Right lung (tissue), 5 donors: ENCODE measurements around the gene MOB3B. TPM values are rescaled to one million over a fixed set of nuclear protein-coding genes. Genes with fewer than 3 reads are reported as not detected.
"Not testable (repeated sequence)": the region's sequence is repeated elsewhere in the genome, so short reads cannot be mapped to it uniquely, and the experiment has no call there.

Experiments used
- DNase-seq, 2 donors: peaks; one replicate each; pipeline ENCODE4 v3.0.0-alpha.2; 2013
- polyA plus RNA-seq, 5 donors: library from polyadenylated mRNA; unstranded; fragments of 120-200 nt; gene quantifications; one replicate each; pipeline versions ENCODE4 v1.2.1 to v1.2.3, GENCODE V29; 2013; ENCODE audit warnings: inconsistent platforms in 1 of 5, low replicate concordance in 1 of 5; ENCODE audit not compliant: insufficient read length in 5 of 5, insufficient read depth in 1 of 5

MOB3B gene
- polyA plus RNA-seq, 5 donors: 13.2 to 19.1 (median 15.8) TPM

DNA sequence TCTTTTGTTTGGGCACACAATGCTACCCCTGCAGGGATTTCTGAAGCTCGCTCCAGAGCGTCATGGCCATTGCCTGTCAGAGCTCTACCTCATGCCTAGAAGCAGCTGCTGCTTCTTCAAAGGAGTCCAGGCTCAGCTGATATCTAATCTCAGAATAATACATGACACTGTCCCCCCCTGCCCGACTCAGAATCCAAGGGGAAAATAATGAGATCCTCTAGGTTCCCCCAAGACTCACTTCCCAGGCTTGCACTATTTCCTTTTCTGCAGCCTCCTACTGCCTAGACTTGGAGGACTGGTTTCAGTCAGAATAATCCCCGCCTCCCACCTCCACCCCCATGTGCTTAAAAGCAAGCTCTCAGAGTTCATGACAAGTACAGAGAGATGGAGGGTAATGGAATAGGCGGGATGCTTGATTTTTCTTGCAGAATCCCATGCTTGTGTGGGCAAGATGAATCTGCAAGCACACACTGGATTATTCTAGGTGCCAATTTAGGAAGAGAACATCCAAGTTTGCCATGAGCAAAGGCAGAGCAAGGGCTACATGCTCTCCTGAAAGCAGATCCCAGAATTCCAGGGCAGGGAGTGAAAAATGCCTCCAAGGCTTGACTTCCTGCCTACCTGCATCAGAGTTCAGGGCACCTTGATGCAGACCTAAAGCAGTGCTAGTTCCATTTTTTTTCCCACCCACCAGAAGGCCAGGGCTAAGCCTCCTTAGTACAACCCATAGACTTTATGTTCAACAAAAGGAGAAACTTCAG, 102.9 kb downstream of the MOB3B start:
- DNase-seq: no peak

DNA sequence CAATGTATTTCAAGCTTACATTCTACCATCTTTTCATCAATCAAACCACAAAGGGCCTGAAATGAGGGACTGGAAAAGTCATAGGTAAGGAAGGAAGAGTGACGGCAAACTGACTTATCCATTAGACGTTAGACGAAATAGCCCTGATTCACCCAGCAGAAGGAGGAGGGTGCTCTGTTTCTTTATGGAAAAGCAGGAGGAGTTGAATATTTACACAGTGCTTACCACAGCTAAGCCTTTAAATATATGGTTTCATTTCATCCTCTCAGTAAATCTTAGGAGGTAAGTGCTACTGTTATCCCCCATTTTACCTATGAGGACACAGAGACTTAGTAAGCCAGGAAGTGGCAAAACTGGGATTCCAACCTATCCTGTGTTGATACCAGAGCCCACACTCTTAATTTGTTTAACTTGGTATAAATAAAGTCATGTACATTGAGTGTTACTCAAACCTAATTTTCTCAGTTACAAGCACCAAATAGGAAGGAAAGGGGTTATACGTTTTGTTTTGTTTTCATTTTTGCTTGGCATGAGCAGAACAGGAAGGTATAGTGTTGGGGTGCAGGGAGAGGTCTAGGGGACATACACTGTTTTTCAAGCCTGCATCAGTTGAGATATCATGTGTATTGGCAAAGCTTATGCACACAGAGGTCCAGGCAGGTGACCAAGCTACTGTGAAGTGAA, 103.6 kb downstream of the MOB3B start:
- no peak for DNase-seq

DNA sequence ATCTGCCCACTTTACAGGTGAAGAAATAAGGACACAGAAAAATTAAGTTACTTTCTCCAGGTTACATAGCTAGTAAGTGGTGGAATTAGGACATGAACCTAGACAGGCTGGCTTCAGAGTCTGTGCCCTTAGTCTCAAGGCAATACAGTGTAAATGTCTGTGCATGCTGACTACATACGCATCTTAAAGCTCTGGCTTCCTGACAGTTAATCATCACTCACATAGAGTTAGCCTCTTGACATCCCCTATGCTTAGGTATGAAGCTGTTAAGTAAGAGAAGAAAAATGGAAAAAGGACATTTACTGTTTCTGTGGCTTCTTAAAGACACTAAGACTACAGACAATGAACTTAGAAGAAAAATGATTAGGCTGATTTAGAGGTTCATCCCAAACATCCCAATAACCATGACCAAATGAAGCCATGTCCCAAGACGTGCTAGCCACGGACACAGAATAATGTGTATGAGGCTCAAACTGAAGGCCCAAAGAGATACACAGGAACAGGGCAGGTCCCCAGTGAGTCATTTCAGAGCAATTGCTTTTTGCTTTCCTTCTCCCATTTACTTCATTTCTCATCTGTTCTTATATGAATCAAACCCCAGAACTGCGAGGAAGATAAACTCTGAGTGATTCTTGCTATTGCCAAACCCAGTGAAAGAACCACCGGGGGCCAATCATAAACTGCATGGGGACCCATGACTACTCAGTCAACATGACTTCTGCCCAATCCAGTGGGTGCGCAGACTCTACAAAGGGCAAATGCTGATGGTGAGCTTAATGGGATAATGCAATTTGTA, 105.5 kb downstream of the MOB3B start:
- DNase-seq: no peak

GRCh38 chr9:27422279-27422834, 107.3 kb downstream of the MOB3B start:
- no peak for DNase-seq

- DNase-seq: no peak
Observed at GRCh38 chr9:27421577-27421976, 108.0 kb downstream of the MOB3B start.

DNA sequence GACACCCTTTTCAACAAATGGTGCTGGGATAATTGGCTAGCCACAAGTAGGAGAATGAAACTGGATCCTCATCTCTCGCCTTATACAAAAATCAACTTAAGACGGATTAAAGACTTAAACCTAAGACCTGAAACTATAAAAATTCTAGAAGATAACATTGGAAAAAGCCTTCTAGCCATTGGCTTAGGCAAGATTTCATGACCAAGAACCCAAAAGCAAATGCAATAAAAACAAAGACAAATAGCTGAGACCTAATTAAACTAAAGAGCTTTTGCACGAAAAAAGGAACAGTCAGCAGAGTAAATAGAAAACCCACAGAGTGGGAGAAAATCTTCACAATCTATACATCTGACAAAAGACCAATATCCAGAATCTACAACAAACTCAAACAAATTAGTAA, 110.1 kb downstream of the MOB3B start:
- DNase-seq: not testable (repeated sequence)

DNA sequence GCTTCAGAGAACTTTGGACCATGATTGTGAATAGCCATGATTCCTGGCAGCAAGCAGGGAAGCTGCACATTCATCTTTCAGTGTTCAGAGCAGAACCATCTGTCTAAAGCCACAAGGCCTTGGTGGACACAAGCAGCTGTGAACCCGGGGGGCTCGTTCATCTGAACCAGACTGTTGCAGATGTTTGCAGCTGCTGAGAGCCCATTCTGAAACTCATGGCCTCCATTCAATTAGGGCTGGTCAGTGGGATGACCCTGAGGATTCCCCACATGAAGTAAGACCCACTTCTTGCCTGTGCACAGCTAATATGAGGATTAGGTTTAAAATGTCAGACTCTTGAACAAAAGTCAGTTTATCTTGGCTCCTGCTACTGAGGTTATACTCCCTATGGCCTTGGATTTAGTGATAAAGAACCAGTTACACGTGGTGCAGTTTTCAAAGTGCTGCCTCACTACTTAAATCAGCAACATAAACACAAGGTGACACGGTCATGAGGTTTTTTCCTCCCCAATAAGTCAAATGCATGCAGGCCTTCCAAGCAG, 115.3 kb downstream of the MOB3B start:
- peak; percentile 87 to 90 for DNase-seq

DNA sequence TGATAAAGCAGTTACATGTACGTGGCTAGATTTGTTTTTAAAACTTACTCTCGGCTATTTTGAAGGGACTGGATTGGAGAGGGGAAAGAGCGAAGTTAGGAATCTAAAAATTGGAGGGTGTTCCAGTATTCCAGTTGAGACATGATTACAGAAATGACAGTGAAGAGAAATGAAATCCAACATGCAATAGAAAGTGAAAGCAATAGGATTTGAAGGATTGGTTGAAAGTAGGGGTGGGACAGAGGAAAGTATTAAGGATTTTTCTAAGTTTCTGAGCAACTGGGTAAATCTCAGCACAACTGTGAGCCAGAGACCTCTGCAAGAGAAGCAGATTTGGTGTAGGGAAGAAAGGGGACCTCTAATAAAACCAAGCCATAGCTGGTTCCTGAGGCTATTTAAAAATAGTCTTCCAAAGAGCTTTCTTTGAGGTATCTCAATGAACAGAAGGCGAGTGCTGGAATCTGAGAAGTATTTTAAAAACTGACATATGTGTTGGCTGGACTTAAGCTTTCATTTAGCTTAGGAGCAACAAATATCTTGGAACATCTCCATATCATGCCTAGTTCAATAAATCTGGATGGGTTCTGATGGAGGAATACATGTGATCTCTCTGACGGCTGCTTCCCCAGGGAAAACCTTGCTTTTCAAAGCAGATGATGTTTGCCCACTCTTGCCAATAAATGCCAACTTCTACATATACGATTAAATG, 115.9 kb downstream of the MOB3B start:
- no peak for DNase-seq

- no peak for DNase-seq
Observed at GRCh38 chr9:27412963-27413362, 116.7 kb downstream of the MOB3B start.

- no peak for DNase-seq
Observed at GRCh38 chr9:27412081-27412480, 117.5 kb downstream of the MOB3B start.

- no peak for DNase-seq
Observed at GRCh38 chr9:27408482-27408881, 121.1 kb downstream of the MOB3B start.

DNA sequence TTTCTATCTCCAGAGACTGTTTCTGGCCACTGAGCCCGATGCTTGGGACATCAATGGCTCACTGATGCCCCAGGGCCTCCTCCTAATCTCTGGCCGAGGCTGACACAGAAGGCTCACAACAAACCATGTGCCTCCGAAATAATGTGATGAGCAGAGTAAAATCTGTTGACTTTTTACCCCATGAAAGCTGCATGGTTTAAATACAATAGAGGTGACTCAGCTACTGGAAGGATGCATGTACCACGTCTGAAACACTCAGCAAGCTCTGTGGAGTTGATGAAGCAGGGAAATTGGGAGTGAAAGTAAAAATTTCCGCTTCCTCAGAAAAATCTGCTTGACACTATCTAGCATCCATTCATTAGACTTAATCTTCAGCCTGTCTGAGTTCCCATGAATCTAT, 121.6 kb downstream of the MOB3B start:
- DNase-seq: no peak

DNA sequence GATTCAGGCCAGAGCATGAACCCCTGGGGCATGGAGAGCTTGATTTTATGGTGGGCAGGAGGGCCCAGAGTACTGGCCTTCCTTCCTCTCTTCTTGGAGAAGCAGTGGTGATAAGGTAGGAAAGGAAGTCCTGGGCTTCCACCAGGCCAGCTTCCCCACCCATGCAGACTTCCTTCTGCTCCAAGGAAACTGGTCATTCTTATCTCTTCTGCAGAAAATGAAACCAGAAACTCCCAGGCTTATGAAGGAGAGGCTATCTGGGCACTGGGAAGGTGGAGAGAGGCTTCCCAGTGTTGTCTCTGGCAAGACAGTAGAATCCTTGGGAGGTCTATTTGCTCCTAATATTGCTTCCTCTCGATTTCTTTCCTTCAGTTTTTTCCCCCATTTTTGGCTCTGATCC, 122.1 kb downstream of the MOB3B start:
- no peak for DNase-seq

DNA sequence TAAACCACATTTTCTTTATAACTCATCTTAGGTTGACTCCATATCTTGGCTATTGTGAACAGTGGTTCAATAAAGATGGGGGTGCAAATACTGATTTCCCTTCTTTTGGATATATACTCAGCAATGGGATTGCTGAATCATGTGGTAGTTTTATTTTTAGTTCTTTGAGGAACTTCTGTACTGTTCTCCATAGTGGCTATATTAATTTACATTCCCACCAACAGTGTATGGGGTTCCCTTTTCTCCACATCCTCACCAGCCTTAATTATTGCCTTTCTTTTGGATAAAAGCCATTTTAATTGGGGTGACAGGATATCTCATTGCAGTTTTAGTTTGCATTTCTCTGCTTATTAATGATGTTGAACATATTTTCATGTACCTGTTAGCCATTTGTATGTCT, 125.0 kb downstream of the MOB3B start:
- DNase-seq: no peak

DNA sequence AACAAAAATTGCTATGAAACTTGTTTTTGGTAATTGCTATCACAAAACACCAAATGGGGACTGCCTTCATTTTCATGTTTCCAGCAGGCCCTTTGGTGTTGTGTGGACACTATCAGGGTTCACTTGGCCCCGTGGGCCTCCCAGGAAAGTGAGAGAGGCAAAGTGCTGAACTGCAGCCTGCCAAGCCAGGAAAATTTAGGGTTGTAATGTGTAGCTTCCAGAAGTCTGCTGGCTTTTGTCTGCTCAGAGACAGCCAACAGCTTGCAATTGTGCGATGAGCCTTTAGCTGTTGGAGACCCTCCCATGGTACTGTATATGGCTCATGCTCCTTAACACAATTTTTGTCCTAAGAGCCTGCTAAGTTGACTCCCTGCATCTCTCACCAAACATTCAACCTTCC, 127.0 kb downstream of the MOB3B start:
- DNase-seq: no peak

DNA sequence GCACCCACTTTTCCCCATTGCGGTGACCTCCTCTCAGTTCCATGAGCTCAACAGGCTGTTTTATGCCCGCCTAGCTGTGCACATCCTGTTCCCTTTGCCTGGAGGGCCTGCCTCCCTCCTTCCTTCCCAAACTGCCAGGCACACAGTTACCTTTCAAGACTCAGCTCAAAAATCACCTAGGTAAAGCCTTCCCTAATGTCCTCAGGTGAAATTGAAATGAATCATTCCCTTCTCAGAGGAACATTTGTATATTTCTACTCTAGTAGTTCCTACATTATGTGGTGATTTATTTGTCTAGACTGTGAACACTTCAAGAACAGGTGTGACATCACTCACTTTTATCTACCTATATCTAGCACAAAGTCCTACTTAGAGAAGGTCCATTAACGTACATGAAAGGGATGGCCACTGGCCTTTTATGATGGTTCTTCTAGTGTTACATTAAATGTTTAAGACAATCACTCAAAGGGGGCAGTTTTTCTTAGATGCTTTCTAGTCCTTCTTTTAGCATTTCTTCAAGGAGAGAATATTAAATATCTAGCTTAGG, 129.2 kb downstream of the MOB3B start:
- no peak for DNase-seq

GRCh38 chr9:27398982-27399653, 130.5 kb downstream of the MOB3B start:
- DNase-seq: no peak

GRCh38 chr9:27396495-27396894, 133.1 kb downstream of the MOB3B start:
- no peak for DNase-seq

- DNase-seq: no peak
Observed at GRCh38 chr9:27395484-27395921, 134.1 kb downstream of the MOB3B start.

DNA sequence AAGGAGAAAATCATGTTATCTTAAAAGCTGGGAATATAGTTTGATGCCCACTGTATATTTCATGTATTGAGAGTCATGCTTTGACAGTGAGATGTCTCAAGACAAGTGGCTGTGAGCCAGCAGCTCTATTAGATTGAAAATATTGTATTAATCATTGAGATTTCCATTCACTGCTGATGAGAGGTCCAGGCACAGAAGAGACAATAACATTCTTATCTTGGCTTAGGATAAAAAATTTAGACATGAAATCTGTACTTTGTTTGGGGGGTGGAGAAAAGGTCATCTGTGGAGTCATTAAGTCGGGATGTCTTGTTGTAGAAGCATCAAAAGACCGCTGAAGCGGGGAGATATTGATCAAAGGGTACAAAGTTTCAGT, 134.8 kb downstream of the MOB3B start:
- no peak for DNase-seq
